ENCODE data around the gene MAPKAP1. TPM values are rescaled to one million over a fixed set of nuclear protein-coding genes. Genes with fewer than 3 reads are reported as not detected.

MAPKAP1 gene
- total and polyA plus RNA-seq, 2 experiments from 2014 or later, result 68.5 to 74.5 TPM

- TF ChIP-seq EZH2 (IDR thresholded peaks at IDR 0.05; ENCODE audit: insufficient read depth, poor library complexity, severe bottlenecking) (no peak), EZH2phosphoT487 (IDR thresholded peaks at IDR 0.05; ENCODE audit: insufficient read depth, low read depth) (no peak)
- no peak overlapping the region for H3K27ac ChIP-seq
- no peaks in the 10 kb centered on the region for H3K27me3 ChIP-seq (replicated peaks; ENCODE audit: insufficient read depth)
- no peak overlapping the region for H3K4me2 ChIP-seq (ENCODE audit: unreplicated experiment)
- H3K9me3 ChIP-seq (ENCODE audit: low read depth), result no peaks in the 10 kb centered on the region
- H3K79me2 ChIP-seq (ENCODE audit: insufficient read depth), result no peaks in the 10 kb centered on the region
- no peaks in the 10 kb centered on the region for H3F3A ChIP-seq (ENCODE audit: insufficient read depth)
- no peaks in the 10 kb centered on the region for H3K9me2 ChIP-seq (ENCODE audit: insufficient read depth)
- in situ Hi-C loops (cut with MboI), result no loop called here
- H2AFZ ChIP-seq, result no peak overlapping the region
- 86 to 91% methylated on average over 6 of the region's 6 CpGs for WGBS, 2 experiments (ENCODE audit: low coverage in 1 of 2, low lambda C conversion rate in 2 of 2, missing lambda C conversion rate in 2 of 2)
- H3K9ac ChIP-seq, result no peak overlapping the region
- no peaks in the 10 kb centered on the region for H3K36me3 ChIP-seq (ENCODE audit: low read depth)
- DNase-seq, result no peak
- no peak overlapping the region for H3K4me3 ChIP-seq
- H4K20me1 ChIP-seq (ENCODE audit: insufficient read depth), result no peaks in the 10 kb centered on the region
- no peaks in the 10 kb centered on the region for H3K4me1 ChIP-seq (ENCODE audit: insufficient read depth)
Observed at GRCh38 chr9:125446561-125447094, 260.4 kb downstream of the MAPKAP1 start.

- no peaks in the 10 kb centered on the region for H3K9me2 ChIP-seq (ENCODE audit: insufficient read depth)
- no peak overlapping the region for H3K4me2 ChIP-seq (ENCODE audit: unreplicated experiment)
- no peak overlapping the region for H2AFZ ChIP-seq
- no peak overlapping the region for H3K9ac ChIP-seq
- no peaks in the 10 kb centered on the region for H3K9me3 ChIP-seq (ENCODE audit: low read depth)
- no peak overlapping the region for H3K4me3 ChIP-seq
- DNase-seq, result no peak
- no peak overlapping the region for H3K27ac ChIP-seq
- peaks cover 4% of the 10 kb centered on the region; the same call in 1 of the 2 replicates for H3K36me3 ChIP-seq (ENCODE audit: low read depth)
- no peaks in the 10 kb centered on the region for H3K4me1 ChIP-seq (ENCODE audit: insufficient read depth)
- in situ Hi-C loops (cut with MboI), result no loop called here
- H4K20me1 ChIP-seq (ENCODE audit: insufficient read depth), result no peaks in the 10 kb centered on the region
- H3K27me3 ChIP-seq (replicated peaks; ENCODE audit: insufficient read depth), result no peaks in the 10 kb centered on the region
- H3F3A ChIP-seq (ENCODE audit: insufficient read depth), result no peaks in the 10 kb centered on the region
- no peak for TF ChIP-seq EZH2phosphoT487 (IDR thresholded peaks at IDR 0.05; ENCODE audit: insufficient read depth, low read depth)
- no peak for TF ChIP-seq EZH2 (IDR thresholded peaks at IDR 0.05; ENCODE audit: insufficient read depth, poor library complexity, severe bottlenecking)
- 92 to 94% methylated on average over 7 to 8 of the region's 8 CpGs for WGBS, 2 experiments (ENCODE audit: low coverage in 1 of 2, low lambda C conversion rate in 2 of 2, missing lambda C conversion rate in 2 of 2)
- H3K79me2 ChIP-seq (ENCODE audit: insufficient read depth), result no peaks in the 10 kb centered on the region
Observed at GRCh38 chr9:125444956-125445506, 262.0 kb downstream of the MAPKAP1 start.

- WGBS, 2 experiments (ENCODE audit: low coverage in 1 of 2, low lambda C conversion rate in 2 of 2, missing lambda C conversion rate in 2 of 2), result 91 to 93% methylated on average over 10 of the region's 10 CpGs
- DNase-seq, result no peak
- Histone ChIP-seq H3K4me1 (ENCODE audit: insufficient read depth) (no peaks in the 10 kb centered on the region), H3K9me3 (ENCODE audit: low read depth) (no peaks in the 10 kb centered on the region), H3K9me2 (ENCODE audit: insufficient read depth) (no peaks in the 10 kb centered on the region), H3K27ac (no peak overlapping the region), H3K4me2 (ENCODE audit: unreplicated experiment) (no peak overlapping the region), H4K20me1 (ENCODE audit: insufficient read depth) (no peaks in the 10 kb centered on the region), H3K36me3 (ENCODE audit: low read depth) (peaks cover 4% of the 10 kb centered on the region; the same call in 1 of the 2 replicates), H3K79me2 (ENCODE audit: insufficient read depth) (no peaks in the 10 kb centered on the region), H2AFZ (no peak overlapping the region), H3K9ac (no peak overlapping the region), H3K4me3 (no peak overlapping the region), H3K27me3 (replicated peaks; ENCODE audit: insufficient read depth) (no peaks in the 10 kb centered on the region), H3F3A (ENCODE audit: insufficient read depth) (no peaks in the 10 kb centered on the region)
- in situ Hi-C loops (cut with MboI), result no loop called here
- TF ChIP-seq EZH2 (IDR thresholded peaks at IDR 0.05; ENCODE audit: insufficient read depth, poor library complexity, severe bottlenecking), result no peak
- no peak for TF ChIP-seq EZH2phosphoT487 (IDR thresholded peaks at IDR 0.05; ENCODE audit: insufficient read depth, low read depth)
Observed at GRCh38 chr9:125444166-125444565, 262.8 kb downstream of the MAPKAP1 start.

- no peaks in the 10 kb centered on the region for H3F3A ChIP-seq (ENCODE audit: insufficient read depth)
- no peak for DNase-seq
- no peaks in the 10 kb centered on the region for H3K9me3 ChIP-seq (ENCODE audit: low read depth)
- H3K9me2 ChIP-seq (ENCODE audit: insufficient read depth), result no peaks in the 10 kb centered on the region
- H3K36me3 ChIP-seq (ENCODE audit: low read depth), result peaks cover 4% of the 10 kb centered on the region; the same call in 1 of the 2 replicates
- no peaks in the 10 kb centered on the region for H3K27me3 ChIP-seq (replicated peaks; ENCODE audit: insufficient read depth)
- WGBS, 2 experiments (ENCODE audit: low coverage in 1 of 2, low lambda C conversion rate in 2 of 2, missing lambda C conversion rate in 2 of 2), result 96 to 98% methylated on average over 4 to 8 of the region's 8 CpGs
- H3K4me3 ChIP-seq, result no peak overlapping the region
- TF ChIP-seq EZH2phosphoT487 (IDR thresholded peaks at IDR 0.05; ENCODE audit: insufficient read depth, low read depth) (no peak), EZH2 (IDR thresholded peaks at IDR 0.05; ENCODE audit: insufficient read depth, poor library complexity, severe bottlenecking) (no peak)
- H3K79me2 ChIP-seq (ENCODE audit: insufficient read depth), result no peaks in the 10 kb centered on the region
- H3K4me2 ChIP-seq (ENCODE audit: unreplicated experiment), result no peak overlapping the region
- no peak overlapping the region for H3K9ac ChIP-seq
- H2AFZ ChIP-seq, result no peak overlapping the region
- H3K27ac ChIP-seq, result no peak overlapping the region
- H4K20me1 ChIP-seq (ENCODE audit: insufficient read depth), result no peaks in the 10 kb centered on the region
- in situ Hi-C loops (cut with MboI), result no loop called here
- no peaks in the 10 kb centered on the region for H3K4me1 ChIP-seq (ENCODE audit: insufficient read depth)
Observed at GRCh38 chr9:125443367-125443766, 263.6 kb downstream of the MAPKAP1 start.

Measured in GM23248 (cell line).